Measurements from ENCODE around the gene GAPDHS.
A peak's percentile ranks its signal among the peaks of the same experiment; 100 is the strongest.

GAPDHS gene

GRCh38 chr19:35517342-35517741 is 15.9 kb upstream of the GAPDHS start:
- Mint-ChIP-seq H3K27me3 (peaks cover 33% of the 10 kb centered on the region), H3K4me1 (no peaks in the 10 kb centered on the region), H3K4me3 (no peak overlapping the region), H3K36me3 (no peaks in the 10 kb centered on the region), H3K9me3 (no peaks in the 10 kb centered on the region), H3K27ac (no peak overlapping the region)
- DNase-seq, result no peak
- CTCF ChIA-PET, result interaction anchor here (0.7 kb wide), 2 partner anchors 22 to 131 kb away, joined by 3 to 4 read pairs; partner anchors contain the start of gene COX6B1

- H3K27ac Mint-ChIP-seq, result no peak overlapping the region
- H3K27me3 Mint-ChIP-seq, result peaks cover 23% of the 10 kb centered on the region
- no peaks in the 10 kb centered on the region for H3K9me3 Mint-ChIP-seq
- no peak overlapping the region for H3K4me3 Mint-ChIP-seq
- CTCF ChIA-PET, result no interaction called here
- H3K36me3 Mint-ChIP-seq, result no peaks in the 10 kb centered on the region
- DNase-seq, result no peak
- H3K4me1 Mint-ChIP-seq, result no peaks in the 10 kb centered on the region
Observed at GRCh38 chr19:35518313-35518712, 14.9 kb upstream of the GAPDHS start.

- CTCF ChIA-PET, result interaction anchor here (1.4 kb wide), 1 partner anchor 9 kb away, joined by 8 read pairs; no protein-coding TSS in a partner anchor
- H3K36me3 Mint-ChIP-seq, result no peaks in the 10 kb centered on the region
- no peaks in the 10 kb centered on the region for H3K4me1 Mint-ChIP-seq
- H3K4me3 Mint-ChIP-seq, result no peak overlapping the region
- H3K27me3 Mint-ChIP-seq, result peaks cover 16% of the 10 kb centered on the region
- H3K27ac Mint-ChIP-seq, result no peak overlapping the region
- no peaks in the 10 kb centered on the region for H3K9me3 Mint-ChIP-seq
- DNase-seq, result no peak
Observed at GRCh38 chr19:35519291-35519690, 14.0 kb upstream of the GAPDHS start.

- no peaks in the 10 kb centered on the region for H3K4me1 Mint-ChIP-seq
- H3K36me3 Mint-ChIP-seq, result no peaks in the 10 kb centered on the region
- CTCF ChIA-PET, result interaction anchor here (1.5 kb wide), 1 partner anchor 11 kb away, joined by 3 read pairs; no protein-coding TSS in a partner anchor
- no peak overlapping the region for H3K4me3 Mint-ChIP-seq
- H3K27me3 Mint-ChIP-seq, result peaks cover 25% of the 10 kb centered on the region
- H3K27ac Mint-ChIP-seq, result no peak overlapping the region
- H3K9me3 Mint-ChIP-seq, result no peaks in the 10 kb centered on the region
- DNase-seq, result no peak
Observed at GRCh38 chr19:35521124-35521743, 12.0 kb upstream of the GAPDHS start.

GRCh38 chr19:35522745-35523327 is 10.4 kb upstream of the GAPDHS start:
- CTCF ChIA-PET, result no interaction called here
- Mint-ChIP-seq H3K4me1 (no peaks in the 10 kb centered on the region), H3K27ac (no peak overlapping the region), H3K4me3 (no peak overlapping the region), H3K9me3 (no peaks in the 10 kb centered on the region), H3K27me3 (peaks cover 35% of the 10 kb centered on the region), H3K36me3 (no peaks in the 10 kb centered on the region)
- no peak for DNase-seq

- no peak for DNase-seq
- Mint-ChIP-seq H3K4me1 (no peaks in the 10 kb centered on the region), H3K36me3 (no peaks in the 10 kb centered on the region), H3K27me3 (peaks cover 46% of the 10 kb centered on the region), H3K9me3 (no peaks in the 10 kb centered on the region), H3K4me3 (no peak overlapping the region), H3K27ac (no peak overlapping the region)
- CTCF ChIA-PET, result no interaction called here
Observed at GRCh38 chr19:35524181-35524837, 8.9 kb upstream of the GAPDHS start.

- DNase-seq, result no peak
- H3K4me3 Mint-ChIP-seq, result no peak overlapping the region
- H3K4me1 Mint-ChIP-seq, result no peaks in the 10 kb centered on the region
- no peak overlapping the region for H3K27ac Mint-ChIP-seq
- CTCF ChIA-PET, result interaction anchor here (1.1 to 2.4 kb wide), 2 partner anchors 15 to 30 kb away, joined by 3 to 8 read pairs; no protein-coding TSS in a partner anchor
- H3K9me3 Mint-ChIP-seq, result no peaks in the 10 kb centered on the region
- H3K27me3 Mint-ChIP-seq, result peaks cover 58% of the 10 kb centered on the region
- H3K36me3 Mint-ChIP-seq, result no peaks in the 10 kb centered on the region
Observed at GRCh38 chr19:35525873-35526272, 7.4 kb upstream of the GAPDHS start.

- Mint-ChIP-seq H3K27me3 (peaks cover 79% of the 10 kb centered on the region), H3K9me3 (no peaks in the 10 kb centered on the region), H3K4me1 (peaks cover 5% of the 10 kb centered on the region), H3K4me3 (no peak within 1 kb of the TSS), H3K27ac (no peak within 1 kb of the TSS), H3K36me3 (no peaks in the 10 kb centered on the region)
- CTCF ChIA-PET, result no interaction called here
- DNase-seq, result no peak
Observed at GRCh38 chr19:35528218-35529038, 4.8 kb upstream of the GAPDHS start, which contains the start of gene SBSN. TSS of gene SBSN (minus strand) at chr19:35528311. CDS start at chr19:35528281, 30 bp downstream.

GRCh38 chr19:35529241-35530218 is 3.7 kb upstream of the GAPDHS start:
- Mint-ChIP-seq H3K4me3 (no peak overlapping the region), H3K36me3 (no peaks in the 10 kb centered on the region), H3K27me3 (peaks cover 85% of the 10 kb centered on the region), H3K27ac (no peak overlapping the region), H3K4me1 (peaks cover 13% of the 10 kb centered on the region), H3K9me3 (no peaks in the 10 kb centered on the region)
- CTCF ChIA-PET, result no interaction called here
- no peak for DNase-seq

- Mint-ChIP-seq H3K9me3 (no peaks in the 10 kb centered on the region), H3K36me3 (no peaks in the 10 kb centered on the region), H3K4me1 (peaks cover 17% of the 10 kb centered on the region), H3K4me3 (no peak overlapping the region), H3K27me3 (peaks cover 81% of the 10 kb centered on the region), H3K27ac (no peak overlapping the region)
- CTCF ChIA-PET, result interaction anchor here (1.5 to 2.0 kb wide), 2 partner anchors 18 to 21 kb away, joined by 4 to 8 read pairs; no protein-coding TSS in a partner anchor
- no peak for DNase-seq
Observed at GRCh38 chr19:35531291-35531690, 2.0 kb upstream of the GAPDHS start.

GRCh38 chr19:35533822-35534392 is 651 bp downstream of the GAPDHS start:
- peaks cover 17% of the 10 kb centered on the region for H3K4me1 Mint-ChIP-seq
- no peak overlapping the region for H3K27ac Mint-ChIP-seq
- H3K4me3 Mint-ChIP-seq, result peak overlapping the region; percentile 57
- DNase-seq, result peak; percentile 73
- CTCF ChIA-PET, result no interaction called here
- no peaks in the 10 kb centered on the region for H3K9me3 Mint-ChIP-seq
- H3K27me3 Mint-ChIP-seq, result peaks cover 67% of the 10 kb centered on the region
- H3K36me3 Mint-ChIP-seq, result no peaks in the 10 kb centered on the region

GRCh38 chr19:35534803-35535480 is 1.7 kb downstream of the GAPDHS start:
- no peak overlapping the region for H3K27ac Mint-ChIP-seq
- no peak overlapping the region for H3K4me3 Mint-ChIP-seq
- DNase-seq, result no peak
- CTCF ChIA-PET, result interaction anchor here (0.8 to 0.9 kb wide), 2 partner anchors 9 to 14 kb away, joined by 4 read pairs; no protein-coding TSS in a partner anchor
- H3K9me3 Mint-ChIP-seq, result no peaks in the 10 kb centered on the region
- peaks cover 57% of the 10 kb centered on the region for H3K27me3 Mint-ChIP-seq
- no peaks in the 10 kb centered on the region for H3K36me3 Mint-ChIP-seq
- H3K4me1 Mint-ChIP-seq, result peaks cover 17% of the 10 kb centered on the region

Measured in activated naive CD4-positive, alpha-beta T cell treated with anti-CD3 and anti-CD28 coated beads, Interleukin-2, amount 10 ng/mL, durations not matched to agents 7 days and 5 days (primary cell).